HL-60 (cell line): ENCODE results near the gene SOX2.
"Not testable (repeated sequence)": the region's sequence is repeated elsewhere in the genome, so short reads cannot be mapped to it uniquely, and the experiment has no call there.

Source experiments
- DNase-seq, 2 experiments: peaks; one replicate each; pipeline ENCODE4 v3.0.0-alpha.2; 2010 to 2020; ENCODE audit warnings: low read depth in 1 of 2, low spot score in 1 of 2
- H3K27ac ChIP-seq: fragments of 250-450 bp; sonication (Bioruptor Pico); replicated peaks from 2 replicates; pipeline ENCODE4 v1.5.1; 2020; ENCODE audit warnings: mild to moderate bottlenecking, moderate library complexity
- H3K27me3 ChIP-seq: fragments of 250-450 bp; sonication (Bioruptor Pico); 2 replicates; pipeline ENCODE4 v1.5.1; 2021; ENCODE audit warnings: mild to moderate bottlenecking, moderate library complexity; ENCODE audit not compliant: insufficient read depth, poor library complexity, severe bottlenecking
- H3K4me3 ChIP-seq: replicated peaks from 2 replicates; pipeline ENCODE4 v1.5.1; 2011; ENCODE audit warnings: mild to moderate bottlenecking, control low read depth, low read length; ENCODE audit not compliant: insufficient read depth
- POLR2AphosphoS5 ChIP-seq: IDR thresholded peaks from 2 replicates; pipeline ENCODE4 v1.6.1; 2012; ENCODE audit warnings: low read depth
- REST ChIP-seq: IDR thresholded peaks from 2 replicates; pipeline ENCODE4 v1.6.1; 2012; ENCODE audit warnings: low read depth; ENCODE audit not compliant: insufficient replicate concordance
- SPI1 ChIP-seq: IDR thresholded peaks from 2 replicates; pipeline ENCODE4 v1.6.1; 2012; ENCODE audit warnings: low read depth, mild to moderate bottlenecking, borderline replicate concordance
- TF ChIP-seq, protein P1 (sequence below): IDR thresholded peaks from one replicate; pipeline ENCODE4 v1.5.1; 2011; ENCODE audit warnings: low read length, control low read depth, inconsistent platforms; ENCODE audit not compliant: insufficient read depth

Gene SOX2

DNA sequence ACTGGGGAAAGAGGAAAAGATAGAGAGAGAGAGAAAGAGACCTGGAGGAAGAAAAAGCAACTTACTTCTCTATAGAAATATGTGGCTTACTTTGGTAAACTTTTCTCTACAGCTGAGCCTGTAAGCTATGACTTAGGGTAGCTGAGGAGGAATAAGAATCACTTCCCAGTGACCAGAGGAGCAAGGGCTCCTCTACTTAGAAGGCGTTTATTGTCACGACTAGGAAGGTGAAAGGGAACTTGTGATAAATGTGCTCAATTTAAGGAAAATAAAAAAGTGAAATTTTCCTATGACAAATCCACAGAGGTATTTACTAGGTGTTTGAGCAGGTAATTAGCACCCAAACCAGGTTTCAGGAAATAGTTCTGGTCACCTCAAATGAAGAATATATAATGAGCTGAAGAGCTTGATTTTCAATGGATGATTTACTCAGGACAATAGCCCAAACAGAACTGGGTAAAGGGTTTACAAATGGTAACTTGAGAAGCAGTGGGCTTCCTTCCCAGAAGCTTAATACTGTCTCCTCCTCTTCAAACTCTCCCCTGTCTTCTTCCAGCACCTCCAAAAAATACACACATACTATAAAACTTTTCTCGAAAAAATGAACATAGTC, 46.1 kb downstream of the SOX2 start:
- TF ChIP-seq, protein P1, sequence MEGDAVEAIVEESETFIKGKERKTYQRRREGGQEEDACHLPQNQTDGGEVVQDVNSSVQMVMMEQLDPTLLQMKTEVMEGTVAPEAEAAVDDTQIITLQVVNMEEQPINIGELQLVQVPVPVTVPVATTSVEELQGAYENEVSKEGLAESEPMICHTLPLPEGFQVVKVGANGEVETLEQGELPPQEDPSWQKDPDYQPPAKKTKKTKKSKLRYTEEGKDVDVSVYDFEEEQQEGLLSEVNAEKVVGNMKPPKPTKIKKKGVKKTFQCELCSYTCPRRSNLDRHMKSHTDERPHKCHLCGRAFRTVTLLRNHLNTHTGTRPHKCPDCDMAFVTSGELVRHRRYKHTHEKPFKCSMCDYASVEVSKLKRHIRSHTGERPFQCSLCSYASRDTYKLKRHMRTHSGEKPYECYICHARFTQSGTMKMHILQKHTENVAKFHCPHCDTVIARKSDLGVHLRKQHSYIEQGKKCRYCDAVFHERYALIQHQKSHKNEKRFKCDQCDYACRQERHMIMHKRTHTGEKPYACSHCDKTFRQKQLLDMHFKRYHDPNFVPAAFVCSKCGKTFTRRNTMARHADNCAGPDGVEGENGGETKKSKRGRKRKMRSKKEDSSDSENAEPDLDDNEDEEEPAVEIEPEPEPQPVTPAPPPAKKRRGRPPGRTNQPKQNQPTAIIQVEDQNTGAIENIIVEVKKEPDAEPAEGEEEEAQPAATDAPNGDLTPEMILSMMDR, result no peak
- TF ChIP-seq POLR2AphosphoS5 (no peak), REST (no peak), SPI1 (no peak)
- Histone ChIP-seq H3K4me3 (no peak overlapping the region), H3K27ac (no peak overlapping the region), H3K27me3 (peaks cover 6% of the 10 kb centered on the region)
- no peak for DNase-seq

- Histone ChIP-seq H3K27ac (no peak overlapping the region), H3K27me3 (no peaks in the 10 kb centered on the region), H3K4me3 (no peak overlapping the region)
- DNase-seq, result no peak
- TF ChIP-seq, protein P1, result no peak
- no peak for TF ChIP-seq REST
Measured at GRCh38 chr3:181761906-181762305, 50.2 kb downstream of the SOX2 start.

DNA sequence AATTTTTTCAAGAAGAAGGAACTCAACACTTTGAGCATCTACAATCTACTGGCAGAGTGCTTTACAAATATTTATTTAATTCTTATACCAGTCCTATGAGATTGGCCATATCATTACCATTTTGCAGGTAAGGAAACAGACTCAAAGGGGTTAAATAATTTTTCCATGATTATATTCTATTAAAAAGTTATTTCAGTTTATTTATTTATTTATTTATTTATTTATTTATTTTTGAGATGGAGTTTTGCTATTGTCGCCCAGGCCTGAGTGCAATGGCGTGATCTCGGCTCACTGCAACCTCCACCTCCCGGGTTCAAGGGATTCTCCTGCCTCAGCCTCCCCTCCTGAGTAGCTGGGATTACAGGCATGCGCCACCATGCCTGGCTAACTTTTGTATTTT, 52.3 kb downstream of the SOX2 start:
- H3K27ac ChIP-seq, DNase-seq, H3K27me3 ChIP-seq, H3K4me3 ChIP-seq: not testable (repeated sequence)
